Lower leg skin (tissue), 3 donors: ENCODE data around the gene CCNH.

ENCODE experiments used
- POLR2A ChIP-seq, 2 donors: fragments of 450-650 bp; IDR thresholded peaks; one replicate each; pipeline ENCODE4 v1.6.1; 2016 to 2017; ENCODE audit warnings: antibody characterized with exemption in 2 of 2, mild to moderate bottlenecking in 1 of 2, moderate library complexity in 1 of 2
- TF ChIP-seq, protein P1 (sequence below), 3 donors: fragments of 450-650 bp; IDR thresholded peaks; one replicate each; pipeline ENCODE4 v1.5.1; 2016; ENCODE audit warnings: antibody characterized with exemption in 3 of 3, mild to moderate bottlenecking in 3 of 3, moderate library complexity in 2 of 3

- TF ChIP-seq POLR2A (IDR thresholded peaks at IDR 0.05): no peak
- TF ChIP-seq, protein P1, sequence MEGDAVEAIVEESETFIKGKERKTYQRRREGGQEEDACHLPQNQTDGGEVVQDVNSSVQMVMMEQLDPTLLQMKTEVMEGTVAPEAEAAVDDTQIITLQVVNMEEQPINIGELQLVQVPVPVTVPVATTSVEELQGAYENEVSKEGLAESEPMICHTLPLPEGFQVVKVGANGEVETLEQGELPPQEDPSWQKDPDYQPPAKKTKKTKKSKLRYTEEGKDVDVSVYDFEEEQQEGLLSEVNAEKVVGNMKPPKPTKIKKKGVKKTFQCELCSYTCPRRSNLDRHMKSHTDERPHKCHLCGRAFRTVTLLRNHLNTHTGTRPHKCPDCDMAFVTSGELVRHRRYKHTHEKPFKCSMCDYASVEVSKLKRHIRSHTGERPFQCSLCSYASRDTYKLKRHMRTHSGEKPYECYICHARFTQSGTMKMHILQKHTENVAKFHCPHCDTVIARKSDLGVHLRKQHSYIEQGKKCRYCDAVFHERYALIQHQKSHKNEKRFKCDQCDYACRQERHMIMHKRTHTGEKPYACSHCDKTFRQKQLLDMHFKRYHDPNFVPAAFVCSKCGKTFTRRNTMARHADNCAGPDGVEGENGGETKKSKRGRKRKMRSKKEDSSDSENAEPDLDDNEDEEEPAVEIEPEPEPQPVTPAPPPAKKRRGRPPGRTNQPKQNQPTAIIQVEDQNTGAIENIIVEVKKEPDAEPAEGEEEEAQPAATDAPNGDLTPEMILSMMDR (IDR thresholded peaks at IDR 0.05): no peak
Observed at GRCh38 chr5:87408204-87408603, 4.5 kb downstream of the CCNH start.
